H54 (cell line): ENCODE measurements around the gene SEPTIN11.

Experiments used
- DNase-seq: peaks from one replicate; pipeline ENCODE4 v3.0.0; 2011; ENCODE audit warnings: low spot score, mixed read lengths; ENCODE audit not compliant: insufficient read length
- FAIRE-seq: peaks from 3 replicates; lab custom pipeline; 2011; peaks lifted over from hg19 to GRCh38; lab: Jason Lieb, UNC
- POLR2A ChIP-seq: IDR thresholded peaks from 2 replicates; pipeline ENCODE4 v1.6.1; 2011; ENCODE audit warnings: low read depth, mild to moderate bottlenecking, low read length

Gene SEPTIN11

GRCh38 chr4:76997077-76997476 lies 47.5 kb downstream of the SEPTIN11 start:
- FAIRE-seq (no peak), DNase-seq (no peak)
- TF ChIP-seq POLR2A = no peak

- FAIRE-seq (no peak), DNase-seq (no peak)
- no peak for TF ChIP-seq POLR2A
Measured at GRCh38 chr4:76997532-76997931, 48.0 kb downstream of the SEPTIN11 start.

- FAIRE-seq = no peak
- TF ChIP-seq POLR2A = no peak
- DNase-seq = no peak
Measured at GRCh38 chr4:76998251-76998901, 48.8 kb downstream of the SEPTIN11 start.
